H9 (cell line): Measurements from ENCODE around the gene PEA15. TPM values are rescaled to one million over a fixed set of nuclear protein-coding genes. Genes with fewer than 3 reads are reported as not detected.

Source experiments
- DNase-seq: peaks from one replicate; pipeline ENCODE4 v3.0.0-alpha.2; 2017
- H2AFZ ChIP-seq: one replicate; pipeline ENCODE4 v1.6.1; 2013; ENCODE audit warnings: mild to moderate bottlenecking, low read length, control low read depth, moderate library complexity
- H2AK5ac ChIP-seq: 2 replicates; pipeline ENCODE4 v1.6.1; 2013; ENCODE audit warnings: low read length, control low read depth, mixed read lengths; ENCODE audit not compliant: insufficient read length
- H2BK120ac ChIP-seq: one replicate; pipeline ENCODE4 v1.6.1; 2013; ENCODE audit warnings: low read depth, mild to moderate bottlenecking, low read length, control low read depth, inconsistent platforms; ENCODE audit not compliant: poor library complexity, severe bottlenecking
- H2BK12ac ChIP-seq: 2 replicates; pipeline ENCODE4 v1.6.1; 2013; ENCODE audit warnings: low read length, control low read depth, mixed read lengths, low read depth; ENCODE audit not compliant: insufficient read length
- H2BK15ac ChIP-seq: 2 replicates; pipeline ENCODE4 v1.6.1; 2013; ENCODE audit warnings: low read depth, low read length, control low read depth
- H2BK20ac ChIP-seq: one replicate; pipeline ENCODE4 v1.6.1; 2013; ENCODE audit warnings: low read depth, mild to moderate bottlenecking, low read length, control low read depth, inconsistent platforms; ENCODE audit not compliant: poor library complexity, severe bottlenecking
- H2BK5ac ChIP-seq: 2 replicates; pipeline ENCODE4 v1.6.1; 2013; ENCODE audit warnings: low read length, control low read depth, mixed read lengths; ENCODE audit not compliant: insufficient read length
- H3K14ac ChIP-seq: 2 replicates; pipeline ENCODE4 v1.6.1; 2013; ENCODE audit warnings: low read length, control low read depth; ENCODE audit not compliant: insufficient read depth
- H3K18ac ChIP-seq: 2 replicates; pipeline ENCODE4 v1.6.1; 2013; ENCODE audit warnings: low read depth, mild to moderate bottlenecking, mixed read lengths, low read length, control low read depth; ENCODE audit not compliant: insufficient read length
- H3K23ac ChIP-seq: 2 replicates; pipeline ENCODE4 v1.6.1; 2013; ENCODE audit warnings: low read length, control low read depth, mixed read lengths, low read depth; ENCODE audit not compliant: insufficient read length
- H3K23me2 ChIP-seq: 2 replicates; pipeline ENCODE4 v1.6.1; 2013; ENCODE audit warnings: low read depth, mild to moderate bottlenecking, mixed read lengths, low read length, control low read depth; ENCODE audit not compliant: insufficient read length, poor library complexity, severe bottlenecking
- H3K27ac ChIP-seq: 2 replicates; pipeline ENCODE4 v1.5.1; 2013; ENCODE audit warnings: low read length, control low read depth, mixed read lengths, low read depth; ENCODE audit not compliant: insufficient read length
- H3K27me3 ChIP-seq: 2 replicates; pipeline ENCODE4 v1.6.1; 2013; ENCODE audit warnings: low read length, control low read depth, inconsistent platforms; ENCODE audit not compliant: insufficient read depth
- H3K4ac ChIP-seq: 2 replicates; pipeline ENCODE4 v1.6.1; 2013; ENCODE audit warnings: low read depth, mild to moderate bottlenecking, control low read depth, inconsistent platforms, low read length, moderate library complexity
- H3K4me1 ChIP-seq: 2 replicates; pipeline ENCODE4 v1.6.1; 2013; ENCODE audit warnings: low read length, control low read depth, inconsistent platforms; ENCODE audit not compliant: insufficient read depth
- H3K4me2 ChIP-seq: 2 replicates; pipeline ENCODE4 v1.6.1; 2013; ENCODE audit warnings: low read length, control low read depth, mixed read lengths; ENCODE audit not compliant: insufficient read length, insufficient read depth
- H3K56ac ChIP-seq: 2 replicates; pipeline ENCODE4 v1.6.1; 2013; ENCODE audit warnings: low read depth, mild to moderate bottlenecking, mixed read lengths, low read length, control low read depth; ENCODE audit not compliant: insufficient read length
- H3K79me1 ChIP-seq: 2 replicates; pipeline ENCODE4 v1.6.1; 2013; ENCODE audit warnings: low read depth, mild to moderate bottlenecking, moderate library complexity, low read length, control low read depth, inconsistent platforms; ENCODE audit not compliant: insufficient read depth, poor library complexity, severe bottlenecking
- H3K79me2 ChIP-seq: 2 replicates; pipeline ENCODE4 v1.6.1; 2013; ENCODE audit warnings: low read length, control low read depth, inconsistent platforms; ENCODE audit not compliant: insufficient read depth
- H3K9ac ChIP-seq: 2 replicates; pipeline ENCODE4 v1.6.1; 2013; ENCODE audit warnings: low read length, control low read depth, mixed read lengths; ENCODE audit not compliant: insufficient read length; ENCODE audit errors: extremely low read depth
- H3K9me3 ChIP-seq: one replicate; pipeline ENCODE4 v1.6.1; 2013; ENCODE audit warnings: low read depth, low read length, inconsistent platforms; ENCODE audit not compliant: control insufficient read depth
- H3T11ph ChIP-seq: one replicate; pipeline ENCODE4 v1.6.1; 2013; ENCODE audit warnings: mild to moderate bottlenecking, low read length, control low read depth, inconsistent platforms
- H4K20me1 ChIP-seq: one replicate; pipeline ENCODE4 v1.6.1; 2013; ENCODE audit not compliant: control insufficient read depth, insufficient read length, insufficient read depth
- H4K5ac ChIP-seq: 2 replicates; pipeline ENCODE4 v1.6.1; 2013; ENCODE audit warnings: low read depth, mild to moderate bottlenecking, mixed read lengths, low read length, control low read depth; ENCODE audit not compliant: insufficient read length
- H4K8ac ChIP-seq: replicated peaks from 2 replicates; pipeline ENCODE4 v1.6.1; 2013; ENCODE audit warnings: low read length, control low read depth, mixed read lengths, low read depth; ENCODE audit not compliant: insufficient read length
- H4K91ac ChIP-seq: 2 replicates; pipeline ENCODE4 v1.6.1; 2013; ENCODE audit warnings: low read depth, mild to moderate bottlenecking, moderate library complexity, mixed read lengths, low read length, control low read depth; ENCODE audit not compliant: insufficient read length
- H3K27ac Mint-ChIP-seq, 3 experiments: 2 replicates in 2 of 3; 3 replicates in 1 of 3; pipeline ENCODE4 v1.8.0; 2020 to 2021; ENCODE audit warnings: mixed read lengths in 3 of 3, mild to moderate bottlenecking in 1 of 3, moderate library complexity in 1 of 3
- H3K27me3 Mint-ChIP-seq: 2 replicates; pipeline ENCODE4 v1.8.0; 2021; ENCODE audit warnings: low read depth, mild to moderate bottlenecking, moderate library complexity, mixed read lengths
- H3K36me3 Mint-ChIP-seq, 3 experiments: 2 replicates in 2 of 3; 3 replicates in 1 of 3; pipeline ENCODE4 v1.8.0; 2020 to 2021; ENCODE audit warnings: low read depth in 3 of 3, mixed read lengths in 3 of 3; ENCODE audit not compliant: insufficient read depth in 1 of 3
- H3K4me1 Mint-ChIP-seq, 2 experiments: 2 replicates each; pipeline ENCODE4 v1.8.0; 2020; ENCODE audit warnings: mixed read lengths in 2 of 2
- H3K4me3 Mint-ChIP-seq, 2 experiments: 2 replicates in 1 of 2; 3 replicates in 1 of 2; pipeline ENCODE4 v1.8.0; 2020 to 2021; ENCODE audit warnings: mild to moderate bottlenecking in 2 of 2, mixed read lengths in 2 of 2, moderate library complexity in 1 of 2
- H3K9me3 Mint-ChIP-seq, 2 experiments: 2 replicates in 1 of 2; 3 replicates in 1 of 2; pipeline ENCODE4 v1.8.0; 2020; ENCODE audit warnings: mild to moderate bottlenecking in 2 of 2, mixed read lengths in 2 of 2, moderate library complexity in 1 of 2
- WGBS: extraction: QIAGEN DNeasy Blood & Tissue Kit; methylation state at CpG from one replicate; pipeline ENCODE4 v1.1.7; 2013; ENCODE audit warnings: missing lambda C conversion rate, low lambda C conversion rate, mixed read lengths; ENCODE audit not compliant: insufficient read length; ENCODE audit errors: extremely low coverage; 5-methylcytosine and 5-hydroxymethylcytosine counted together
- total RNA-seq: library from RNA; stranded (reverse); gene quantifications from 2 replicates; pipeline ENCODE4 v1.2.1, GENCODE V29; 2021
- TF ChIP-seq, protein P1 (sequence below): fragments of 200-600 bp; sonication (generic); conservative IDR thresholded peaks from 3 replicates; pipeline ENCODE4 v1.8.0; 2021; ENCODE audit warnings: antibody characterized with exemption, mild to moderate bottlenecking

Gene PEA15
- total RNA-seq, 1 experiment from 2014 or later, result 82.1 TPM

DNA sequence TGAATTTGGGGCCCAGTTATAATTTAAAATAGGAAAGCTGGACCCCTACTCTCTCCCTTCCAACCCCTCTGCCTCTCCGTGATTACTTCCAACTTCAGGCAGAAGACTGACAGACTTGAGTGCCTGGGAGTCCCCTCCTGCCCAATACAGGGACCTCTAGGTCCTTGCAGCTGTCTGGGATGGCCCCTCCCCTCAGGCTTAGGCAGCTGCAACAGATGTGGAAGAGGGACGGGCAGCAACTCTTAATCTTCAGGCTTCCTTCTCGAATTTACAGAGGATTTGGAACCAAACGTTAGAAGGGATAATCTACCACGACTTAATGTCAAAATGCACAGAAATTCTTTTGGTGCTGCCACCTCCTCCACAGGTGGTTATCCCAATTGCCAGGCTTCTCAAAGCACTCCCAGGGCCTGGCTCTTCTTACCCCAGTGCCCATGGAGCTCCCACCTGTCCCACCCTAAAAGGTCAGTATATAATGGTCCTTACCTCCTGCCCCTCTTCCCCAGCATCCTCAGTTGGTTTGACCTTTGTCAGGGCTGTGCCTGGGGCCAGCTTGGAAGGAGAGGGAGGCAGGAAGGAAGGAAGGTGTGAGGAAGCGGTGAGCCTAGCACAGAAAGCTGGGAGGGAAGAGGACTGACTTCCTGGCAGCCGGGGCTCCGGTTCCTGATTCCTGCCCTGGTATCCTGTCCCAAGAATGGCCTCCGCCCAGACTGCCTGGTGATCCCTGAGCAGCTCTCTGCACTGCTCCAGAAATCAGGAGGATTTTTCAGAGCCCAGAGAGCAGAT is 2.8 kb downstream of the PEA15 start:
- Histone ChIP-seq H2BK15ac (no peak overlapping the region), H3K27ac (no peak overlapping the region), H4K91ac (no peak overlapping the region), H4K8ac (no peak overlapping the region), H3K4ac (no peak overlapping the region), H3K4me1 (peaks cover 24% of the 10 kb centered on the region; the same call in 1 of the 2 replicates), H3K9ac (no peak overlapping the region), H3K18ac (no peak overlapping the region), H2BK12ac (no peak overlapping the region), H3K56ac (no peak overlapping the region), H3K79me2 (no peaks in the 10 kb centered on the region), H3K23me2 (peaks cover 9% of the 10 kb centered on the region), H4K5ac (no peak overlapping the region), H3T11ph (no peak overlapping the region), H2BK20ac (no peak overlapping the region), H3K4me2 (no peak overlapping the region), H3K14ac (no peak overlapping the region), H2AK5ac (no peak overlapping the region), H2BK120ac (no peak overlapping the region), H3K79me1 (no peaks in the 10 kb centered on the region), H3K27me3 (no peaks in the 10 kb centered on the region), H2AFZ (no peak overlapping the region), H4K20me1 (no peaks in the 10 kb centered on the region), H2BK5ac (no peak overlapping the region), H3K9me3 (no peaks in the 10 kb centered on the region), H3K23ac (no peak overlapping the region)
- Mint-ChIP-seq H3K4me3 (peak overlapping the region in 1 of 2 experiments; percentile 39; a peak in 1 of 5 replicates), H3K27me3 (no peaks in the 10 kb centered on the region), H3K36me3 (peaks cover 21 to 58% (median 23%) of the 10 kb centered on the region in 3 experiments), H3K9me3 (no peaks in the 10 kb centered on the region; a peak in 1 of 5 replicates), H3K4me1 (peaks cover 69 to 73% of the 10 kb centered on the region in 2 experiments), H3K27ac (peak overlapping the region; percentile 33 to 75 (median 49); a peak in 4 of 7 replicates)
- TF ChIP-seq, protein P1, sequence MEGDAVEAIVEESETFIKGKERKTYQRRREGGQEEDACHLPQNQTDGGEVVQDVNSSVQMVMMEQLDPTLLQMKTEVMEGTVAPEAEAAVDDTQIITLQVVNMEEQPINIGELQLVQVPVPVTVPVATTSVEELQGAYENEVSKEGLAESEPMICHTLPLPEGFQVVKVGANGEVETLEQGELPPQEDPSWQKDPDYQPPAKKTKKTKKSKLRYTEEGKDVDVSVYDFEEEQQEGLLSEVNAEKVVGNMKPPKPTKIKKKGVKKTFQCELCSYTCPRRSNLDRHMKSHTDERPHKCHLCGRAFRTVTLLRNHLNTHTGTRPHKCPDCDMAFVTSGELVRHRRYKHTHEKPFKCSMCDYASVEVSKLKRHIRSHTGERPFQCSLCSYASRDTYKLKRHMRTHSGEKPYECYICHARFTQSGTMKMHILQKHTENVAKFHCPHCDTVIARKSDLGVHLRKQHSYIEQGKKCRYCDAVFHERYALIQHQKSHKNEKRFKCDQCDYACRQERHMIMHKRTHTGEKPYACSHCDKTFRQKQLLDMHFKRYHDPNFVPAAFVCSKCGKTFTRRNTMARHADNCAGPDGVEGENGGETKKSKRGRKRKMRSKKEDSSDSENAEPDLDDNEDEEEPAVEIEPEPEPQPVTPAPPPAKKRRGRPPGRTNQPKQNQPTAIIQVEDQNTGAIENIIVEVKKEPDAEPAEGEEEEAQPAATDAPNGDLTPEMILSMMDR, result no peak
- WGBS, result no CpG with 5 or more reads among the region's 9 CpGs
- DNase-seq, result no peak
